Effector CD8-positive, alpha-beta T cell (primary cell): ENCODE data around the gene C4orf36.

ENCODE experiments used
- DNase-seq: peaks from one replicate; lab custom pipeline; 2025; lab: John Stamatoyannopoulos, UW
- total RNA-seq, 4 experiments: gene quantifications; one replicate each; lab custom pipeline; 2026; lab: John Stamatoyannopoulos, UW

The C4orf36 gene
- total RNA-seq = 0 reads per million in 4 experiments

- DNase-seq = no peak
Measured at GRCh38 chr4:86891762-86892635, at the start of gene C4orf36. TSS of gene C4orf36 (minus strand) at chr4:86892422. CDS start at chr4:86891520, 902 bp downstream.

GRCh38 chr4:86940920-86941460 is 48.8 kb upstream of the C4orf36 start:
- DNase-seq = no peak

- DNase-seq = no peak
Measured at GRCh38 chr4:86939729-86940575, 47.7 kb upstream of the C4orf36 start.

- DNase-seq = no peak
Measured at GRCh38 chr4:86938771-86939520, 46.7 kb upstream of the C4orf36 start.

GRCh38 chr4:86935853-86936733 is 43.9 kb upstream of the C4orf36 start:
- peak; percentile 47 for DNase-seq

GRCh38 chr4:86935566-86935852 is 43.3 kb upstream of the C4orf36 start:
- DNase-seq = no peak

GRCh38 chr4:86934771-86935565 is 42.7 kb upstream of the C4orf36 start, which contains the start of gene AFF1:
TSS of gene AFF1 (plus strand) at chr4:86935011. CDS start at chr4:86948534, 13,523 bp downstream.
- peak; percentile 87 for DNase-seq

GRCh38 chr4:86934147-86934770 is 42.0 kb upstream of the C4orf36 start:
- no peak for DNase-seq

GRCh38 chr4:86928400-86929255 is 36.4 kb upstream of the C4orf36 start:
- DNase-seq = no peak

GRCh38 chr4:86927843-86928395 is 35.7 kb upstream of the C4orf36 start:
- DNase-seq = no peak

- DNase-seq = no peak
Measured at GRCh38 chr4:86926435-86927086, 34.3 kb upstream of the C4orf36 start.

- no peak for DNase-seq
Measured at GRCh38 chr4:86924811-86925210, 32.6 kb upstream of the C4orf36 start.

GRCh38 chr4:86921608-86922252 is 29.5 kb upstream of the C4orf36 start:
- no peak for DNase-seq

- no peak for DNase-seq
Measured at GRCh38 chr4:86919561-86920223, 27.5 kb upstream of the C4orf36 start.

- DNase-seq = no peak
Measured at GRCh38 chr4:86918539-86919072, 26.4 kb upstream of the C4orf36 start.
